ENCODE data around the gene IL36G.

Gene IL36G

GRCh38 chr2:112972423-112973086 lies 5.3 kb upstream of the IL36G start:
- DNase-seq (ENCODE audit: low spot score), result no peak

- no peak for DNase-seq (ENCODE audit: low spot score)
Measured at GRCh38 chr2:112973156-112973555, 4.7 kb upstream of the IL36G start.

- DNase-seq (ENCODE audit: low spot score), result no peak
Measured at GRCh38 chr2:112979731-112980130, 1.9 kb downstream of the IL36G start.

GRCh38 chr2:112980537-112980936 lies 2.7 kb downstream of the IL36G start:
- DNase-seq (ENCODE audit: low spot score), result no peak

- no peak for DNase-seq (ENCODE audit: low spot score)
Measured at GRCh38 chr2:112985090-112985489, 7.3 kb downstream of the IL36G start.

DNA sequence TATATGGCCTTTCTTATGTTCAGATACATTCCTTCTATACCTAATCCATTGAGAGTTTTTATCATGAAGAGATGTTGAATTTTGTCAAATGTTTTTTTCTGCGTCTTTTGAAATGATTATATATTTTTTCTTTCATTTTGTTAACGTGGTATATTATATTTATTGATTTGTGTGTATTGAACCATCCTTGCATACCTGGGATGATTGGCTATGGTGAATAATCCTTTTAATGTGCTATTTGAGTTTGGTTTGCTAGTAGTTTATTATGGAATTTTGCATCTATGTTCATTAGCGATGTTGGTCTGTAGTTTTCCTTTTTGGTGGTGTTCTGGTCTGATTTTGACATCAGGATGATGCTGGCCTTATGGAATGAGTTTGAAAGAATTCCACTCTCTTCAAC lies 11.8 kb downstream of the IL36G start:
- DNase-seq (ENCODE audit: low spot score), result no peak

- no peak for DNase-seq (ENCODE audit: low spot score)
Measured at GRCh38 chr2:112993831-112994230, 16.0 kb downstream of the IL36G start.

DNA sequence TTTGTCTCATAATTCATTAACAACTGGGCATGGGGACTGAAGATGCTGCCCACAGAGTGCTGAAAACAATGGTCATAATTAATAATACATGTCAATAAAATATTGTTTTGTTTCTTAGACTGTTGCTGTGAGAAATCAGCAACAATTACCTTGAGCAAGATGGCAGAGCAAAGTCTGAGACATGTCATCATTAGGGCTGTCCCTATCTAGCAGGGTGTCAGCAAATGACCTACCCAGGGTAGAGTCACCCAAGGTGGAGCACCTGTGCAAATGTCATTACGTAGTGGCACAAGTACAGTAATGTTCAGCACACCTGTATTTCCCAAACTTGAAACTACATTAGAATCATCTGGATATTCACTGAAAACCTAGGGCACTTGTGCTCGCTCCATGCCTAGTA lies 16.8 kb downstream of the IL36G start:
- DNase-seq (ENCODE audit: low spot score), result no peak

DNA sequence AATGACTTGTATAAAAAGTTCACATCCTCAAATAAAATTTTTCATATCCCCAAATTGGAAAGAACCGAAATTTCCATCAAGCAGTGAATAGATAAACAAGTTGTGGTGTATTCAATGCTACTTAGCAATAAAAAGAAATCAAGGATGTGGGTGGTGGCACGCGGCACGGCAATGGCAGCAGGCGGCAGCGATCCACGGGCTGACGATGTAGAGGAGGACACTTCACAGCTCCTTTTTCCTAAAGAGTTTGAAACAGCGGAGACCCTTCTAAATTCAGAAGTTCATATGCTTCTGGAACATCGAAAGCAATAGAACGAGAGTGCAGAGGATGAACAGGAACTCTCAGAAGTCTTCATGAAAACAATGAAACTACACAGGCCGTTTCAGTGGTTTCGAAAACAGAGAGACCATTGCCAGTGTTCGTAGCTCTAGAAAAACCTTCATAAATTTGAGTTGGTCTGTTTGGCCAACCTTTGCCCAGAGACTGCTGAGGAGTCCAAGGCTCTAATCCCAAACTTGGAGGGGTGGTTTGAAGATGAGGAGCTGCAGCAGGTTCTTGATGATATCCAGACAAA lies 17.6 kb downstream of the IL36G start:
- no peak for DNase-seq (ENCODE audit: low spot score)

DNA sequence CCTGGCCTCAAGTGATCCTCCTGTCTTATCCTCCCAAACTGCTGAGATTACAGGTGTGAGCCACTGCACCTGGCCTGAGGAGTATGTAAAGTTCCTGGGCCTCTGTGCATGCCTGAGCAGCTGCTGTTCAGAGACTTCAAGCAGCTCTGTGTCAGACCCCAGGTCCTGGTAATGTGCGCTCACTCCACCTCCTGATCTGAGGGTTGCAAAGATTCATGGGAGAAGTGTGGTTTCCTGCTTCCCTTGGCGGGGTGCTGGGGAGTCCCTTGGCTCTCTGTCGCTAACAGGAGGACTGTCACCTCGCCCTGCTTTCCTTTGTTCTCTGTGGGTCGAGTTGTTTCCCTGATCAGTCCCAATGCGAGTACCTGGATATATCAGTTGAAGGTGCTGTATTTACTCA lies 18.8 kb downstream of the IL36G start:
- DNase-seq (ENCODE audit: low spot score), result no peak

GRCh38 chr2:112997151-112997550 lies 19.3 kb downstream of the IL36G start:
- no peak for DNase-seq (ENCODE audit: low spot score)

GRCh38 chr2:113000436-113000835 lies 22.6 kb downstream of the IL36G start:
- no peak for DNase-seq (ENCODE audit: low spot score)

- no peak for DNase-seq (ENCODE audit: low spot score)
Measured at GRCh38 chr2:113002677-113003076, 24.9 kb downstream of the IL36G start.

DNA sequence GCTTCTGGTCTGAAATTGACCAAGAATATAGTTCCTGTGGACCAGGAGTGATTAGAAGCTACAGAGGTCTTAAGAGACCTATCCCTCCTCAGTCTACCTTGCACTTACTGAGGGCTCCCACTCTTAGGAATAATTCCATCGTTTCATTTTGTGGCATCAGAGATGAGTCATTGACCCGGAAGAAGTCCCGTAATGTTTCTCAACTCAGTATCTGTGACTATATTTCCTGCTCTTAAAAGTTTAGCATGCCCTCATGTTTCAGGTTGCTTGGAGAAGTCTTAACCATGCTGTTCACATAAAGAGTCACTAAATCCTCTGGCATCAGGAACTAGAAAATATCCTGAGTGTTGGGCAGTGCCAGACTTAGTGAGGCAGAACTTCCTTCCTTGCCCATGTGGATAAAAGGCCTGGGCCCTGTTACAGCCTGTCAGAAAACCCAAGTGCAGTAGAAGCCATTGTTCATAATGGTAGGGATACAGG lies 27.3 kb downstream of the IL36G start, which contains the start of gene IL36A:
TSS of gene IL36A (plus strand) at position 430 of the 480 bp plus-strand sequence. CDS start 413 bp downstream, outside the sequence.
- DNase-seq (ENCODE audit: low spot score), result no peak

DNA sequence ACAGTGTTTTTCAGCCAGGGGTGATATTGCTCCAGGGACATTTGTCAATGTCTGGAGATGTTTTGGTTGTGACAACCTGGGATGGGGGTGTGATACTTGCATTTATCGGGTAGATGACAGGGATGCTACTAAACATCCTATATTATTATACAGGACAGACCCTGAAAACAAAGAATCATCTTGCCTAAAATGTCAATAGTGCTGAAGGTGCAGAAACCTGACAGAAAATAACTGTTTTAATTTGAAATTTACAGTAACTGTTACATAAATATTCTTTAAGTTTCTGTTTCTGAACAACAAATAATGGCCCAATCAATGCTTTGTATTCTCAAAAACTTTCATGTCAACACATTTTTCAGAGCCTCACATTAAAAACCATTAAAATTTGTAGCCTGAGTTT lies 29.4 kb downstream of the IL36G start:
- no peak for DNase-seq (ENCODE audit: low spot score)

DNA sequence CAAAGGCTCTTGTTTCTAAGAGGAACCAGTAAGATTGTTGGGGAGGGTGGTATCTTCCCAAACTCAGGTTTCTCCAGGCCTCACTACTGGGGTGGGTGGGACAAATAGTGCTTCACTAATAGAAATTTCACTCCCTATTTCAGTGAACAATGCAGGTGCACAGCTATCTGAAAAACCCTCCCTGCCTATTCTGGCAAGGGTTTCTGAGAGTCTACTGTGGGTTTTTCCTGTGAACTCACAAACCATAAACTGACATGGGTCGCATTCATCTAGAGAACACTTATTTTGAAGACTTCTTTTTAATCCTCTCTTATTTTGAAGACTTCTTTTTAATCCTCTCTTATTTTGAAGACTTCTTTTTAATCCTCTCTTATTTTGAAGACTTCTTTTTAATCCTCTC lies 31.8 kb downstream of the IL36G start:
- no peak for DNase-seq (ENCODE audit: low spot score)

DNA sequence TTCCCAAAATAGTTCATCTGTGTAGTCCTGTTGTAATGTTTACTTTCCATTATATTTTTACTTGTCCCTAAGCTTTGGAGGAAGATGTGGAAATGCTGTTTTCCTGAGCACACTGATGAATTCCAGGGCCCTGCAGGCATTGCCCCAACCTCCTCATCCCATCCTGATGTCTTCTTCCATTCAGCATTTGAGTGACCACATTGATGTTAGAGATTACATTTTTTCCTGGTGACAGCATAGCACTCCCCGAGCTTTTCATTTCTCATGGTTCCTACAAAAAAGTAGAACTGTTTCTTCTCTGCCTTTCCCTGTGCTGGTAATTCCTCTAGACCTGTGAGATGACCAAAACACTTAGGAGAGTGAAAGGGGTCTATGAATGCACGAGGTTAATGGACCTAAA lies 32.3 kb downstream of the IL36G start:
- DNase-seq (ENCODE audit: low spot score), result no peak

DNA sequence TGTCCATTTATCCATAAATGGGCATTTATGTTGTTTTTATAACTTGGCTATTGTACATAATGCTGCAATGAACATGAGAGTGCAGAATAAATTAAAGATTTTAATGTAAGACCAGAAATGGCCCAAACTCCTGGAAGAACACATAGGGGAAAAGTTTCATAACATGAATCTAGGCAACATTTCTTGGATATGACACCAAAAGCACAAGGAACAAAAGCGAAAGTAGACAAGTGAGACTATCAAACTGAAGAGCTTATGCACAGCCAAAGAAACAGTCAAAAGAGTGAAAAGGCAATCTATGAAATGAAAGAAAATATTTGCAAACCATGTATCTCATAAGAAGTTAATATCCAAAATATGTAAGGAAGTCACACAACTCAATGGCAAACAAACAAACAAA lies 33.3 kb downstream of the IL36G start:
- DNase-seq (ENCODE audit: low spot score), result no peak

DNA sequence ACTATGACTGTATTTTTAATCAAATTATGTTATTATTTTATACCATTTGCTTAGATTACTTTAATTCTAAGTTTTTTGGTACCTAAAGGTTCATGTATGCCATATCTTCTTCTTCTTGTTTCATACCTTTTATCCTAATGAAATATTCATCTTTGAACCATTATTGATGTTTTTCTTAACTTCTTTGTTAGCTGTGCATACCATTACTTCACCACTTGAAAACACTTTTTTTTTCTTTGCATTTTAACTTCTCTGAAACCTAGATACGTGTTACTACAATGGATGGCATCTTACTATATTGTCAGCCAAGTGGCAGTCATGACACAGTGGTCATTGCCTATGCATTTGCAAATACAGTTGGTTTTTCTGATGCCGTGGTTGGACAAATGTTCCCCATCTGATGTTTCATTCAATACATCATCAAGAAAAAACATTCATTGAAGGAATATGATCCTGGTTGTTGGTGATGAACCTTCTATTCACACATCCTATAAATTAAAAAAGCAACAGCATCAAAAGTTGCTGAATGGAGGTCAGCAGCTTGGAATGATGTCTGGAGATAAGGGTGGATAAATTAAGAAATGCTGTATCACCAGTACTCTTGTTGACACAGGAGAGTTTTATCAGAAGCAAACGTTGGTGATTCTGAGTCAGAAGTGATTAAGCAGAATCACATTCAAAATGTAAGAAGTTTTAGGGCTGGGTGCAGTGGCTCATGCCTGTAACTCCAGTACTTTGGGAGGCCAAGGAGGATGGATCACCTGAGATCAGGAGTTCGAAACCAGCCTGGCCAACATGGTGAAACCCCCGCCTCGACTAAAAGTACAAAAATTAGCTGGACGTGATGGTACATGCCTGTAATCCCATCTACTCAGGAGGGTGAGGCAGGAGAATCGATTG lies 34.9 kb downstream of the IL36G start:
- no peak for DNase-seq (ENCODE audit: low spot score)

GRCh38 chr2:113013336-113013661 lies 35.5 kb downstream of the IL36G start:
- no peak for DNase-seq (ENCODE audit: low spot score)

DNA sequence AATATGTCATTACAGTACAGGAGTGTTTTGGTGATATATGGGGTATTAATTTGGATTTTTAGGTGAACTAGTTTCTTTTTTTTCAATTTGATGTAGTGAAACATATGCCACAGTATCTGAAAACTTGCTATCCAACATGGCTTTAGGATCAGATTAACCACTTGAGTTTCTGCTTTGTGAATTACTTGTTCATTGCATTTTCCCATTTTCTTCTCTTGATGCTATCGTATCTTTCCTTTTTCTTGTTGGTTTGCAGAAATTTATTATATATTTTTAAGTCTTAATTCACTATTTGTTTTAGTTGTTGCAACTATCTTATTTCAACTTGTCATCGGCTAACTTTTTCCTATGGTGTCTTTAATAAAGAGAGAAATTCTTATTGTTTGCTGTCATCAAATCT lies 36.3 kb downstream of the IL36G start:
- no peak for DNase-seq (ENCODE audit: low spot score)

GRCh38 chr2:113015042-113015441 lies 37.2 kb downstream of the IL36G start:
- no peak for DNase-seq (ENCODE audit: low spot score)

- no peak for DNase-seq (ENCODE audit: low spot score)
Measured at GRCh38 chr2:113015655-113016054, 37.8 kb downstream of the IL36G start.
